GM21576 (cell line): ENCODE results near the gene FXYD6.

ENCODE experiments used
- ATAC-seq: cut with Tn5 transposase; IDR thresholded peaks from one replicate; pipeline ENCODE4 v1.9.1; 2021; ENCODE audit warnings: mild to moderate bottlenecking, moderate library complexity; ENCODE audit not compliant: unreplicated experiment

FXYD6 gene

GRCh38 chr11:117887431-117888138, 11.1 kb upstream of the FXYD6 start:
- ATAC-seq = no peak

GRCh38 chr11:117885777-117886176, 9.3 kb upstream of the FXYD6 start:
- ATAC-seq = no peak

GRCh38 chr11:117884994-117885393, 8.5 kb upstream of the FXYD6 start:
- no peak for ATAC-seq

GRCh38 chr11:117883063-117883462, 6.6 kb upstream of the FXYD6 start:
- ATAC-seq = no peak

- ATAC-seq = no peak
Measured at GRCh38 chr11:117882311-117882905, 6.0 kb upstream of the FXYD6 start.

GRCh38 chr11:117881217-117881616, 4.8 kb upstream of the FXYD6 start:
- ATAC-seq = no peak

- no peak for ATAC-seq
Measured at GRCh38 chr11:117879516-117880480, 3.3 kb upstream of the FXYD6 start.

- no peak for ATAC-seq
Measured at GRCh38 chr11:117878939-117879475, 2.5 kb upstream of the FXYD6 start.

- ATAC-seq = no peak
Measured at GRCh38 chr11:117878314-117878938, 2.0 kb upstream of the FXYD6 start.

GRCh38 chr11:117877120-117877784, 794 bp upstream of the FXYD6 start:
- ATAC-seq = no peak

- ATAC-seq = no peak
Measured at GRCh38 chr11:117876059-117876340, 458 bp downstream of the FXYD6 start.

GRCh38 chr11:117875382-117876058, 938 bp downstream of the FXYD6 start:
- no peak for ATAC-seq

- no peak for ATAC-seq
Measured at GRCh38 chr11:117874910-117875381, 1.5 kb downstream of the FXYD6 start.

- no peak for ATAC-seq
Measured at GRCh38 chr11:117874253-117874909, 2.1 kb downstream of the FXYD6 start.

- no peak for ATAC-seq
Measured at GRCh38 chr11:117873828-117874125, 2.7 kb downstream of the FXYD6 start.

GRCh38 chr11:117872975-117873827, 3.3 kb downstream of the FXYD6 start:
- no peak for ATAC-seq

GRCh38 chr11:117872420-117872961, 4.0 kb downstream of the FXYD6 start:
- ATAC-seq = no peak

- no peak for ATAC-seq
Measured at GRCh38 chr11:117871784-117872183, 4.7 kb downstream of the FXYD6 start.
